Fibroblast of peridontal ligament (primary cell): Measurements from ENCODE around the gene SESTD1.
"Not testable (repeated sequence)": the region's sequence is repeated elsewhere in the genome, so short reads cannot be mapped to it uniquely, and the experiment has no call there.

Experiments used
- DNase-seq: peaks from one replicate; pipeline ENCODE4 v3.0.0-alpha.2; 2010; ENCODE audit errors: extremely low read depth

SESTD1 gene

DNA sequence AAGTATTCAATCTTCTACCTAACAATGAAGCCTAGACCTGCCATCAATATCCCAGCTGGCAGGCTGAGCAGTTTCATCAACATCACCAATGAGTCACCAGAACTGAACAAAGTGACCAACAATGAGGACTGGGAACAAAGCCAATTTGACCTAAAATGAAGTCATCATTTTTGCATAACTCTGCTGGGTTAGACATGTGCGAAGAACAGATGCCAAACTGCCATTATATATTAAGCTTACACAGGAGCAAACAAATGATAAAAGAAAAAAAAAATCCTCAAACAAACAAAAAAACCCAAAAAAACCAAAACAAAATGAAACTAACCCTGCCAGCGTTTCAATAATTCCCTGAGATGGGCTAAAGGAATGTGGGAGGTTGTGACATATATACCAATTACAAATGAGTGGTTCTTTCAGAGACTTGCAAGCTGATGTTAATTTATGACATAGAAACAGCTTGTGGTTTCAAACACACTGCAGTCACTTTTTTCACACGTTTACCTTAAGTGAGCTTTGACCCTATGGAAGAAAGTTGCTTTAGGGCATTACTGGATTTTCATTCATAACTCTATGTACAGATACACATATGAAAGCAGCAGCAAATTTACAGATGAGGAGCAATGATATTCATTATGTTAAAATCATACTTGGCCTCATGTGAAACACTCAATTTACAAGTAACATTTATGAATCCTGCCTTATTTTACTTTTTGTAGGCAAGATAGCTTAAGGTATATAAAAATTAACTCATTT, 157.8 kb downstream of the SESTD1 start:
- DNase-seq = peak; percentile 96

- DNase-seq = no peak
Measured at GRCh38 chr2:179106342-179106675, 158.3 kb downstream of the SESTD1 start.

DNA sequence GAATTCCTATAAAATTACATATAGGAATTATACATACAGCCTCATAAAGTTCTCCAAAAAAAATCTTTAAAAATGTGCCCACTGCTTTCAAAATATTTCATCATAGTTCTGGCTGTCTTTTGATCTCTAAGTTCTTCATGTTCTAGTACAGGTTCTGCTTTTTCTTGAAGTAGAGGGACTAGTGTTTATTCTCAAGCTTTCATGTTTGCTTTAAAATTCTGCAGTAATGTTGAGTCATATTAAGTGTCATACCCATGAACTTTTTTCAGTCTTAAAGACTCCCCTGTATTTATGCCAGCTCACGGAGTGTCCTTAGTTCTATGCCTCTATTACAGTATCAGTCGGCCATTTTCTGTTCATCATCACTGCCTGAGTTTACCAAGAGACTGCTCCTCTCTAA, 159.9 kb downstream of the SESTD1 start:
- peak; percentile 22 for DNase-seq

GRCh38 chr2:179098080-179098689, 166.4 kb downstream of the SESTD1 start:
- DNase-seq = no peak

GRCh38 chr2:179097131-179097530, 167.5 kb downstream of the SESTD1 start:
- DNase-seq = no peak

DNA sequence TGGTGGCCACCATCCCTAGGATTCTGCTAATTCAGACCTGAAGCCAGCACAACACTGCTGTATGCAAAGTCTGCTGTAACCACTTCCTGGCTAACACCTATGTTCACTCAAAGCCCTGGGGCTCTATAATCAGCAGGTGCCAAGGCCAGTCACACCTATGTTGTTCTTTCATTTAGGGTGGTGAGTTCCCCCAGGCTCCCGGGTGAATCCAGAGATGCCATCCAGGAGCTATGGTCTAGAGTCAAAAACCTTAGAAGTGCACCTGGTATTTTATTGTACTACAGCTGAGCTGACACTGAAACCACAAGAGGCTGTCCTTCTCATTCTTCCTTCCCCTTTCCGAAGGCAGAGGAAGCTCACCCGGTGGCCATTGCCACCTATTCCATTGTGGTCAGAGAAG, 168.5 kb downstream of the SESTD1 start:
- DNase-seq = no peak

GRCh38 chr2:179092912-179093311, 171.7 kb downstream of the SESTD1 start:
- DNase-seq = not testable (repeated sequence)

DNA sequence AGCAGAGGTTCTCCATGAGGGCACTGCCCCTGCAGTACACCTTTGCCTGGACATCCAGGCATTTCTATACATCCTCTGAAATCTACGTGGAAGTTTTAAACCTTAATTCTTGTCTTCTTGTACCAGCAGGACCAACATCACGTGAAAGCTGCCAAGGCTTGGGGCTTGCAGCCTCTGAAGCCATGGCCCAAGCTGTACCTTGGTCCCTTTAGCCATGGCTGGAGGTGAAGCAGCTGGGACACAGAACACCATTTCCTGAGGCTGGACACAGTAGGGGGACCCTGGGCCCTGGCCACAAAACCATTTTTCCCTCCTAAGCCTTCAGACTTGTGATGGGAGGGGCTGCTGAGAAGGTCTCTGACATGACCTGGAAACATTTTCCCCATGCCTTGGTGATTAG, 181.9 kb downstream of the SESTD1 start:
- no peak for DNase-seq

GRCh38 chr2:179081954-179082353, 182.7 kb downstream of the SESTD1 start:
- no peak for DNase-seq

GRCh38 chr2:179072527-179072926, 192.1 kb downstream of the SESTD1 start:
- no peak for DNase-seq

DNA sequence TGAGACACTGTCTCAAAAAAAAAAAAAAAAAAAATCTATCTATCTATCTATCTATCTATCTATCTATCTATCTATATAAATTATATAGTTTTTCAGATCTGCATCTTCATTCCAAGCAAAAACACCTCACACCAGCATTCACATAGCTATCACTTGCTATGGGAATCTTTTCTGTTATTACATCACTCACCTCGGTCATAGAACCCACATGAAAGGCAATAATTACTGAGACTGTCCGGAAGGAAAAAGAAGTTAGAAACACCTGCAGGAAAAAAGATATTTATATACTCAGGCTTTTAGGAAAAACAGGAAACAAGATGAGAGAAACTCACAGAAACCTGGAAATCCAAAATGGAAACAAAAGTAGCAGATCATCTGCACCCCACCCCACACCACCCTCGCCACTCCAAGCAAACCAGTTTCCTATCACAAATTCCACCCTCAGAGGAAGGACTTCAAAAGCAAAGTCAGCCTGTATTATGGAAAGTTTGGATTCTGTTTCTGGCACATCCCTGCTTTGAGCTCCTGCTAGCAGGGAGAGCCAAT, 192.7 kb downstream of the SESTD1 start:
- no peak for DNase-seq

DNA sequence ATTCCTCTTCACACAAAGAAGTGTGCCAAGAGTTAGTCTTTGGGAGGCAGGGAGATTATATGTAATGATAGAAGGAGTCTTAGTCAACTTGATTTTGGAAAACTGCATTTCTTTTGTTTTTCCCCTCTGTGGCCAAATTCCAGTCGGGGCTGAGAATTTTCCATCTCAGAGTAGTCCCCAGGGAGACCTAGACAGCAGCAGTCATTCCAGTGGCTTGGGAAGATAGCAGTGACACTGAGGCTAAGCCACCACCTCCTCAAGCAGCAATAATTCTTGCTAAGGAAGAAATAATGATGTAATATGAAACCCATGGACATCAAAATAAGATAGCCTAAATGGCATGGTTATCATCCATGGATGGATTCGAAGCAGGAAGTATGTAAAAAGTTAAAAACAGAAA, 193.7 kb downstream of the SESTD1 start:
- DNase-seq = no peak

GRCh38 chr2:179069685-179070084, 194.9 kb downstream of the SESTD1 start:
- no peak for DNase-seq

GRCh38 chr2:179068991-179069643, 195.5 kb downstream of the SESTD1 start:
- no peak for DNase-seq

DNA sequence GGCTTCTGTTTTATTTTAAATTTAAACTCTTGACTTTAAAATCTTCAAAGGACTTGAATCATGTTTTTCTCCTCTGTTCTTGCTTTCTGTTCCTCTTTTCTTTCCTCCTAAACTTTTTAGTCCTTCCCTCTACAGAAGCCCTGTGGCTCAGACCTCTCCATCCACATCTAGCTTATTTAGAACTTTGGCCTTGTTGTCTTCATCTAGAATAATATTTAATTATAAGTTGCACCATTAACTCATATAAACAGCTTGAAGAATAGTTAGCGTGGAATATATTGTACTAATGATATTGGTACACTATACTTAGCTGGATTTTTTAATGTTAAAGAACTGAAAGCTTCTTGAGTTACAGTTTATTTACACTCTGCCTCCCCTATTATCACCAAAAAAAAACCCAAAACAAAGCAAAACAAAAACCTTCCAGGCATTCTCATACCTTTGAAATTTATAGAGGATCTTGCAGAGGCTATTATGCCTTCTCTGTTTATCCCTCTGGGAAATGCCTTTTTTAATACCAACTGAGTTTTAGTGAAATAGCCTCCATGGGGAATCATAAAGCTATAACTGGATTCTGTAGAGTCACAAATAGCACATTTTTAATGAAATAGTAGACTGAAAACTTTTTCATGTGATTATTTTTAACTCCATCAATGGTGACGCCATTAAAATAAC, 205.5 kb downstream of the SESTD1 start:
- DNase-seq = no peak

DNA sequence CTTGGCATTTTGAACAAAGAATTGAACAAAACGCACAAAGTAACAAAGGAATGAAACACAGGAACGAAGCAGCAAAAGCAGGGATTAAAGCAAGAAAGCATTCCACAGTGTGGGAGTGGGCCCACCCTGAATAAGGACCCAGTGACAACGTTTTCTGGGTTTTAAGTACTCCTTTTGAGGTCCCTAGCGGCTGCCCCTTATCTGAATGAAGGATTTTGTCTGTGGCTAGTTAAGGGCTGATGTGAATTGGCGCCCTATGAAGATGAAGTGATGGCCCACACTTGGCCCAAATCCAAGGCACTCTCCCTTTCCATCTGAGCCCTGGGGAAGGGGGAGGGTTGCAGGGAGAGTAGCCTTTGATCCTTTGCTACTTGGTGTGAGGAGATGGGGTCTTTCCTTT, 206.9 kb downstream of the SESTD1 start:
- no peak for DNase-seq

DNA sequence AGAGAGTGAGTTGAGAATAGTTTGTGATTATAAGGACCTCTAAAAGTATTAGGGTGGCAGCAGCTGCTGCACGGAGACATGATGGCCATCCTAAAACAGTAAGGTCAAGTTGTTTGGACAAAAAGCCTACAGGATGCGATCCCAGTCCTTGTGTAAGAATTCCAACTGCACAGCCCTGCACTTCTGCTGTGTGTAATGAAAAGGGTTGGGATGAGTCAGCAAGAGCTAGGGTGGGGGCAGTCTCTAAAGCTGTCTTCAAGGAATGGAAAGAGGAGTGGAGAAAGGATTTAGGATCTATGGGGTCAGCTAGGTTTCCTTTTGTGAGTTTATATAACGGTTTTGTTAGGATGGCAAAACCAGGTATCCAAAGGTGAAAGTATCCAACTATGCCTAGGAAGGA, 211.1 kb downstream of the SESTD1 start:
- not testable (repeated sequence) for DNase-seq
